GM12878 (cell line): ENCODE results near the gene LRRC15. TPM values are rescaled to one million over a fixed set of nuclear protein-coding genes. Genes with fewer than 3 reads are reported as not detected.

Experiments
- ATAC-seq: fragments of 200-7000 bp; cut with Tn5 transposase; 3 replicates; pipeline ENCODE4 v1.9.1; 2020; ENCODE audit warnings: mild to moderate bottlenecking, moderate library complexity
- BruUV-seq: library from RNA; stranded (reverse); fragments of 400-500 nt; replicated peaks from 2 replicates; lab custom pipeline; 2021; lab: Mats Ljungman, UMichigan
- CTCF ChIA-PET: fragments of 300-600 bp; sonication (Branson Sonifier 250); formaldehyde crosslinking; extraction: SDS; loops from one replicate; lab custom pipeline; 2021; ENCODE audit warnings: inconsistent platforms; lab: Yijun Ruan, JAX
- POLR2A ChIA-PET: fragments of 350-600 bp; formaldehyde crosslinking; extraction: SDS; loops from one replicate; lab custom pipeline; 2021; ENCODE audit warnings: inconsistent platforms; lab: Charles Lee
- RAD21 ChIA-PET: fragments of 300-600 bp; sonication (Branson Sonifier 250); formaldehyde crosslinking; loops from one replicate; lab custom pipeline; 2023; ENCODE audit warnings: antibody characterized with exemption; ENCODE audit not compliant: unreplicated experiment; lab: Charles Lee
- SMC1A ChIA-PET: fragments of 300-600 bp; sonication (Branson Sonifier 250); formaldehyde crosslinking; loops from one replicate; lab custom pipeline; 2023; ENCODE audit not compliant: unreplicated experiment, uncharacterized antibody; lab: Charles Lee
- DNase-seq: peaks from one replicate; pipeline ENCODE4 v3.0.0-alpha.2; 2011; ENCODE audit warnings: low read depth, low spot score
- FAIRE-seq: peaks from 3 replicates; lab custom pipeline; 2011; peaks lifted over from hg19 to GRCh38; lab: Jason Lieb, UNC
- H2AFZ ChIP-seq: 2 replicates; pipeline ENCODE4 v1.6.0; 2011; ENCODE audit warnings: low read depth, low read length, control low read depth; ENCODE audit not compliant: control insufficient read depth
- H3K27ac ChIP-seq: 2 replicates; pipeline ENCODE4 v1.5.1; 2011; ENCODE audit warnings: control low read depth; ENCODE audit not compliant: control insufficient read depth, insufficient read depth
- H3K27me3 ChIP-seq, 2 experiments: replicated peaks in 1 of 2; 2 replicates each; pipeline versions ENCODE4 v1.6.0 to v1.6.1; 2011; ENCODE audit warnings: low read length in 1 of 2; ENCODE audit not compliant: control insufficient read depth in 2 of 2, insufficient read depth in 2 of 2
- H3K36me3 ChIP-seq, 2 experiments: 2 replicates each; pipeline ENCODE4 v1.5.1; 2011; ENCODE audit warnings: low read length in 1 of 2; ENCODE audit not compliant: control insufficient read depth in 2 of 2, insufficient read depth in 2 of 2
- H3K4me1 ChIP-seq: 2 replicates; pipeline ENCODE4 v1.6.1; 2011; ENCODE audit warnings: mild to moderate bottlenecking, low read length, moderate library complexity, mixed read lengths; ENCODE audit not compliant: control insufficient read depth, insufficient read depth
- H3K4me2 ChIP-seq: 2 replicates; pipeline ENCODE4 v1.6.0; 2011; ENCODE audit warnings: control low read depth; ENCODE audit not compliant: control insufficient read depth, insufficient read depth
- H3K4me3 ChIP-seq: fragments of 200-600 bp; sonication (generic); 2 replicates; pipeline ENCODE4 v1.5.1; 2016
- H3K79me2 ChIP-seq: 2 replicates; pipeline ENCODE4 v1.6.0; 2011; ENCODE audit warnings: low read length; ENCODE audit not compliant: control insufficient read depth, insufficient read depth
- H3K9ac ChIP-seq: 2 replicates; pipeline ENCODE4 v1.8.0; 2011; ENCODE audit warnings: low read length, control low read depth, mixed read lengths; ENCODE audit not compliant: control insufficient read depth, insufficient read depth
- H3K9me3 ChIP-seq: replicated peaks from 3 replicates; pipeline ENCODE4 v1.5.1; 2011; ENCODE audit warnings: mild to moderate bottlenecking, low read length; ENCODE audit not compliant: control insufficient read depth, insufficient read depth
- H4K20me1 ChIP-seq: 2 replicates; pipeline ENCODE4 v1.6.0; 2011; ENCODE audit not compliant: control insufficient read depth, insufficient read depth
- BHLHE40 ChIP-seq, 2 experiments: fragments of 450-650 bp in 1 of 2; IDR thresholded peaks; 2 replicates each; pipeline ENCODE4 v1.6.1; 2011 to 2017; ENCODE audit warnings: low read depth in 2 of 2, borderline replicate concordance in 1 of 2, improper control_type of control experiment in 1 of 2, low read length in 1 of 2, mild to moderate bottlenecking in 1 of 2
- FOXM1 ChIP-seq: IDR thresholded peaks from 2 replicates; pipeline ENCODE4 v1.6.1; 2012; ENCODE audit warnings: low read depth, mild to moderate bottlenecking, inconsistent platforms, low read length, moderate library complexity
- GATAD2B ChIP-seq: fragments of 450-650 bp; conservative IDR thresholded peaks from 2 replicates; pipeline ENCODE4 v1.6.1; 2017; ENCODE audit warnings: low read depth, mild to moderate bottlenecking, moderate library complexity
- LARP7 ChIP-seq: fragments of 450-650 bp; IDR thresholded peaks from 2 replicates; pipeline ENCODE4 v1.6.1; 2017; ENCODE audit warnings: mild to moderate bottlenecking
- POU2F2 ChIP-seq: IDR thresholded peaks from 3 replicates; pipeline ENCODE4 v1.6.1; 2011; ENCODE audit warnings: low read depth, mild to moderate bottlenecking, low read length, borderline replicate concordance
- SMARCA5 ChIP-seq: fragments of 450-650 bp; IDR thresholded peaks from 2 replicates; pipeline ENCODE4 v1.6.1; 2017; ENCODE audit warnings: mild to moderate bottlenecking
- STAT3 ChIP-seq: IDR thresholded peaks from 2 replicates; pipeline ENCODE4 v1.6.1; 2011; ENCODE audit warnings: low read depth, low read length, improper control_type of control experiment
- ZBED1 ChIP-seq: IDR thresholded peaks from 2 replicates; pipeline ENCODE4 v1.6.1; 2016; ENCODE audit warnings: borderline replicate concordance
- ZBTB11 ChIP-seq: fragments of 450-650 bp; formaldehyde crosslinking; IDR thresholded peaks from 2 replicates; pipeline ENCODE4 v1.5.0; 2022; ENCODE audit warnings: mild to moderate bottlenecking, missing genetic modification characterization
- WGBS: methylation state at CpG from one replicate; pipeline ENCODE4 v1.1.6; 2016; ENCODE audit warnings: low lambda C conversion rate; ENCODE audit not compliant: insufficient replicate concordance, insufficient coverage; ENCODE audit errors: missing lambda C conversion rate; 5-methylcytosine and 5-hydroxymethylcytosine counted together
- in situ Hi-C: fragments of 300-500 bp; cut with MboI; formaldehyde crosslinking; loops from 9 replicates; pipeline ENCODE4 v1.14.3; 2018; ENCODE audit warnings: mixed read lengths
- intact Hi-C: fragments of 100-400 bp; cut with micrococcal nuclease; formaldehyde crosslinking; loops from one replicate; pipeline ENCODE4 v1.14.2; 2022; ENCODE audit not compliant: unreplicated experiment
- polyA plus RNA-seq, 11 experiments: library from polyadenylated mRNA; depleted of rRNA in 4 of 11; unstranded in 6 of 11; stranded (reverse) in 5 of 11; fragments of >200 nt; fragmentation: Nextera tagmentation in 4 of 11; fragmentation: Illumina TruSeq in 1 of 11; extraction: Ambion mirVana in 4 of 11; extraction: Trizol in 1 of 11; gene quantifications; 1 replicate in 1 of 11; 2 replicates in 10 of 11; pipeline versions ENCODE4 v1.2.1 to v1.2.3, GENCODE V29; 2011 to 2016; ENCODE audit warnings: inconsistent platforms in 2 of 11, missing spikeins in 2 of 11, low read depth in 1 of 11
- total RNA-seq, 4 experiments: library from RNA; depleted of rRNA in 3 of 4; stranded (reverse); fragments of >200 nt in 3 of 4; fragmentation: Illumina TruSeq in 1 of 4; extraction: Trizol in 1 of 4; gene quantifications; 2 replicates each; pipeline versions ENCODE4 v1.2.1 to v1.2.3, GENCODE V29; 2013 to 2021

LRRC15 gene
- total and polyA plus RNA-seq, 10 of the 15 experiments (the other 5 are each of a cell fraction or from before 2014, with no cell fraction given): not detected

- FAIRE-seq: peak; percentile 83
- peak overlapping the region; percentile 47 for H2AFZ ChIP-seq
- no peaks in the 10 kb centered on the region; the same call in 1 of the 2 replicates for H4K20me1 ChIP-seq
- BruUV-seq: no TSS peak
- no peak overlapping the region for H3K9ac ChIP-seq
- H3K4me1 ChIP-seq: no peaks in the 10 kb centered on the region
- H3K4me2 ChIP-seq: peak overlapping the region; percentile 92
- H3K4me3 ChIP-seq: 0 out of 2 replicates have a peak overlapping the region, but pooled peaks have one; percentile 49
- RAD21 ChIA-PET: interaction anchor here (0.7 to 2.4 kb wide), 4 partner anchors 10 to 349 kb away, joined by 3 to 10 read pairs (median 6); no protein-coding TSS in a partner anchor
- no peaks in the 10 kb centered on the region for H3K79me2 ChIP-seq
- in situ Hi-C loops: loop anchor here (5.0 to 10.0 kb wide), 2 partner anchors 258 to 921 kb away; no protein-coding TSS in a partner anchor
- intact Hi-C loops: loop anchor here (1.0 to 10.0 kb wide), 3 partner anchors 70 to 931 kb away; no protein-coding TSS in a partner anchor
- H3K9me3 ChIP-seq: no peaks in the 10 kb centered on the region
- POLR2A ChIA-PET: no interaction called here
- ATAC-seq: no peak
- DNase-seq: no peak
- WGBS: 27% methylated on average over 15 of the region's 15 CpGs
- SMC1A ChIA-PET: interaction anchor here (0.9 to 2.1 kb wide), 4 partner anchors 10 to 260 kb away, joined by 3 to 13 read pairs (median 4); no protein-coding TSS in a partner anchor
- H3K36me3 ChIP-seq: no peaks in the 10 kb centered on the region
- H3K27me3 ChIP-seq: peaks cover 0 to 7% of the 10 kb centered on the region in 2 experiments; a peak in 3 of 4 replicates
- CTCF ChIA-PET: interaction anchor here (0.7 to 5.5 kb wide), 15 partner anchors 11 to 934 kb away, joined by 3 to 64 read pairs (median 4); no protein-coding TSS in a partner anchor
- no peak for TF ChIP-seq FOXM1
- TF ChIP-seq LARP7: 0 out of 2 replicates have a peak, but pooled peaks have one; percentile 7
- no peak for TF ChIP-seq BHLHE40 (IDR thresholded peaks at IDR 0.05; ENCODE audit: borderline replicate concordance in 1 of 2, low read depth in 2 of 2, low read length in 1 of 2)
- TF ChIP-seq GATAD2B: no peak
- no peak for TF ChIP-seq ZBTB11
- no peak for TF ChIP-seq STAT3
- TF ChIP-seq SMARCA5: 0 out of 2 replicates have a peak, but pooled peaks have one; percentile 48
- peak; percentile 18; the same call in 1 of the 3 replicates for TF ChIP-seq POU2F2
- no peak for TF ChIP-seq ZBED1
- TF ChIP-seq, all 136 proteins: peak for 3
- no peak overlapping the region for H3K27ac ChIP-seq
Measured at GRCh38 chr3:194333981-194334320, 35.6 kb downstream of the LRRC15 start.
